Measurements from ENCODE around the gene MIEF2.

Gene MIEF2

DNA sequence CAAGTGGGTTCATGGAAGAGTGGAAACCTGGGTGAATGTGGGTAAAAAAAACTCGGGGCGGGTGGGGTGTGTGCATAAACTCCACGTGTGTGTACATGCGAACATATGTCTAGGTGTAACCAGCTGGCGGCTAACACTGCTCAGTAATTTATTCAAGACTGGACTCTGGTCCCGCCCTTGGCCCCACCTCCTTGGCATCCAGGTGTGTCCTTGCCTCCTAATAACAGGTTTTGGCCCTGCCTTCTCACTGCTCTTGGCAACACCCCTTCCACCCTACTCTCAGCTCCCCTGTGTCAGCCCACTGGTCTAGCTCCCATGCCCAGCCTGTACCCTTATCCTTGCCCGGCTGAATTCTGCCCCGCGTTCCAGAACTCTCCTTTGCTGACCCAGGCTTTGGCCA lies 10.2 kb upstream of the MIEF2 start:
- no peak for DNase-seq (ENCODE audit: low read depth)
- H3K4me3 ChIP-seq (ENCODE audit: low read depth, low read length) = no peak overlapping the region
- TF ChIP-seq CTCF (IDR thresholded peaks at IDR 0.05; ENCODE audit: low read depth, low read length, missing control alignments) = no peak
- in situ Hi-C loops (cut with HindIII; ENCODE audit: low sequenced_read_pairs) = no loop called here

DNA sequence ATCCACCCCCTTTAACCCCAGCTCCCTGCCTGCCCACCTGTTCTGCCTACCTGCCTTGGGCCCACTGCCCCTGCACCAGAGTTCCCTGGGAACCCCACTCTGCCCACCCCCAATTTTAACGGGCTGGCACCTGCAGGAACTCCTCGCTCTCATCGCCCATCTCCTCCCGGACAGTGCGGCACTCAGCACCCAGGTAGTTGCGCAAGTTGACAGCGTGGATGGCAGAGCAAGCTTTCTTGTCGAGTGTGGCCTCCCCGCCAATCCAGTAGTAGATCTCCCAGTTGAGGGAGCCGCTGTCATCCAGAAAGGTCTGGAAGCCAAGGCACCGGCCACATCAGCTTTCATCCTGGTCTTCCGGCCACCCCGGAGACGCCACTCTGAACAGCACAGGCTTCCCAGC lies 9.8 kb upstream of the MIEF2 start:
- H3K4me3 ChIP-seq (ENCODE audit: low read depth, low read length) = no peak overlapping the region
- no peak for DNase-seq (ENCODE audit: low read depth)
- TF ChIP-seq CTCF (IDR thresholded peaks at IDR 0.05; ENCODE audit: low read depth, low read length, missing control alignments) = no peak
- in situ Hi-C loops (cut with HindIII; ENCODE audit: low sequenced_read_pairs) = no loop called here

DNA sequence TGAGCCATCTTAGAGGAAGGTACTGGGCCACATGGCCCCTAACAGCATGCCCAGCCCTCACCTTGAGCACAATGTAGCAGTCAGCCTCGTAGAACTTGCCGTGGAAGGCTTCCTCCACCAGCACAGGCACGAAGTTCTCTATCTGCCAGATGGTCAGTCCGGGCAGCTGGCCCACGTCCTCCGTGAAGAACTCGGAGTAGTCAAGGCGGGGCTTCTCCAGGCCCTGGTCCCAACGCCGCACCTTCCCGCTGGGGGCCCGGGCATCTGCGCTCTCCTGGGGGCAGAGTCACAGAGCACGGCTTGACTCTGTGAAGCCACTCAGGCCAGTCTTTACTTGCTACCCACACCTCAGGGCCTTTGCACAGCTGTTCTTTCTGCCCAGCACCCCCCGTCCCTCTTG lies 9.3 kb upstream of the MIEF2 start:
- no peak for TF ChIP-seq CTCF (IDR thresholded peaks at IDR 0.05; ENCODE audit: low read depth, low read length, missing control alignments)
- DNase-seq (ENCODE audit: low read depth) = no peak
- in situ Hi-C loops (cut with HindIII; ENCODE audit: low sequenced_read_pairs) = no loop called here
- H3K4me3 ChIP-seq (ENCODE audit: low read depth, low read length) = no peak overlapping the region

- H3K4me3 ChIP-seq (ENCODE audit: low read depth, low read length) = no peak overlapping the region
- no peak for TF ChIP-seq CTCF (IDR thresholded peaks at IDR 0.05; ENCODE audit: low read depth, low read length, missing control alignments)
- DNase-seq (ENCODE audit: low read depth) = no peak
- in situ Hi-C loops (cut with HindIII; ENCODE audit: low sequenced_read_pairs) = no loop called here
These were observed 8.3 kb upstream of the MIEF2 start for GRCh38 chr17:18252160-18252559.

DNA sequence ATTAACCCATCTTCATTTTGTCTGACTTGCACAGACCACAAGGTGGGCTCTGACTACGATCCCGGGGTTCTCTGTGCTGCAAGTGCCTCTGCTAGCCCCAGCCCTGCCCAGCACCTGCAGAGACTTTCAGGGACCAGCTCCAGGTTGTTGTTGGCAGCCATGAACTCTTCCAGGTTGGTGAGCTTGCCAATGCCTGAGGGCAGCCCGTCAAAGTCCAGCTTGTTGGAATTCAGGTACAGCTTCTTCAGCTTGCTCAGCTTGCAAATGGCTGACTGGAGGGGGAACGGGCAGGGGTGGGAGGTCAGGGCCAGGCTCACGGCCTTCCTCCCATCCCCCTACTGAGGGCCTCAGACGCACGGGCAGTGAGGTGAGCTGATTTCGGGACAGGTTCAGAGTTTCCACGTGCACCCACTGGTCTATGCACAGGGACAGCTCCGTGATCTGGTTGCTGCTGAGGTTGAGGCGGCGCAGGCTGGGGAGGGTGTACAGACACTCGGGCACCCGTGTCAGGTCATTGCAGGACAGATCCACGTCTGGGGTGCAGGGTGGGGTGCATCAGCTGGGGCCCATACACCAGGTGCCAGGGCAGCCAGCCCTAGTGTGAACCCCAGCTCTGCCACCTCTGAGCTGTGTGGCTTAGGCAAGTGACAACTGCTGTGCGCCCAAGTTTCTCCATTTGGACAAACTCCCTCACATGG lies 7.1 kb upstream of the MIEF2 start:
- no peak for TF ChIP-seq CTCF (IDR thresholded peaks at IDR 0.05; ENCODE audit: low read depth, low read length, missing control alignments)
- in situ Hi-C loops (cut with HindIII; ENCODE audit: low sequenced_read_pairs) = no loop called here
- no peak overlapping the region for H3K4me3 ChIP-seq (ENCODE audit: low read depth, low read length)
- no peak for DNase-seq (ENCODE audit: low read depth)

GRCh38 chr17:18253947-18254821 lies 6.3 kb upstream of the MIEF2 start:
- no peak for DNase-seq (ENCODE audit: low read depth)
- H3K4me3 ChIP-seq (ENCODE audit: low read depth, low read length) = no peak overlapping the region
- no peak for TF ChIP-seq CTCF (IDR thresholded peaks at IDR 0.05; ENCODE audit: low read depth, low read length, missing control alignments)
- in situ Hi-C loops (cut with HindIII; ENCODE audit: low sequenced_read_pairs) = no loop called here
